Progenitor cell of endocrine pancreas (in vitro differentiated cells): Measurements from ENCODE around the gene CHRM2. TPM values are rescaled to one million over a fixed set of nuclear protein-coding genes. Genes with fewer than 3 reads are reported as not detected.

Experiments
- DNase-seq: peaks from one replicate; pipeline ENCODE4 v3.0.0; 2021; ENCODE audit warnings: low spot score; ENCODE audit not compliant: unreplicated experiment
- H3K27ac Mint-ChIP-seq: 2 replicates; pipeline ENCODE4 v1.8.0; 2021; ENCODE audit warnings: mild to moderate bottlenecking, moderate library complexity, mixed read lengths
- H3K27me3 Mint-ChIP-seq: 2 replicates; pipeline ENCODE4 v1.8.0; 2021; ENCODE audit warnings: mixed read lengths
- H3K36me3 Mint-ChIP-seq: 2 replicates; pipeline ENCODE4 v1.8.0; 2022; ENCODE audit warnings: mixed read lengths; ENCODE audit not compliant: insufficient read depth
- H3K4me1 Mint-ChIP-seq: 2 replicates; pipeline ENCODE4 v1.8.0; 2021; ENCODE audit warnings: low read depth, mixed read lengths
- H3K4me3 Mint-ChIP-seq: 2 replicates; pipeline ENCODE4 v1.8.0; 2021; ENCODE audit warnings: low read depth, mild to moderate bottlenecking, moderate library complexity, mixed read lengths
- H3K9me3 Mint-ChIP-seq: 2 replicates; pipeline ENCODE4 v1.8.0; 2021; ENCODE audit warnings: low read depth, mixed read lengths
- CTCF ChIP-seq: fragments of 200-600 bp; sonication (generic); IDR thresholded peaks from one replicate; pipeline ENCODE4 v1.5.0; 2021; ENCODE audit warnings: antibody characterized with exemption, mild to moderate bottlenecking; ENCODE audit not compliant: unreplicated experiment
- total RNA-seq: library from RNA; stranded (reverse); gene quantifications from 2 replicates; pipeline ENCODE4 v1.2.1, GENCODE V29; 2021

The CHRM2 gene
- total RNA-seq, 1 donor from 2014 or later, result not detected

GRCh38 chr7:136859803-136860202 is 8.6 kb upstream of the CHRM2 start:
- no peak overlapping the region for H3K27ac Mint-ChIP-seq
- no peak for DNase-seq
- no peak for TF ChIP-seq CTCF
- no peaks in the 10 kb centered on the region for H3K36me3 Mint-ChIP-seq
- H3K9me3 Mint-ChIP-seq, result no peaks in the 10 kb centered on the region
- H3K27me3 Mint-ChIP-seq, result peaks cover 38% of the 10 kb centered on the region
- no peaks in the 10 kb centered on the region for H3K4me1 Mint-ChIP-seq
- H3K4me3 Mint-ChIP-seq, result no peak overlapping the region

- peaks cover 12% of the 10 kb centered on the region for H3K4me1 Mint-ChIP-seq
- no peak for DNase-seq
- H3K27ac Mint-ChIP-seq, result no peak overlapping the region
- no peak overlapping the region for H3K4me3 Mint-ChIP-seq
- H3K9me3 Mint-ChIP-seq, result no peaks in the 10 kb centered on the region
- TF ChIP-seq CTCF, result no peak
- H3K27me3 Mint-ChIP-seq, result peaks cover 75% of the 10 kb centered on the region
- no peaks in the 10 kb centered on the region for H3K36me3 Mint-ChIP-seq
Observed at GRCh38 chr7:136865236-136865635, 3.2 kb upstream of the CHRM2 start.

GRCh38 chr7:136865777-136866176 is 2.7 kb upstream of the CHRM2 start:
- Mint-ChIP-seq H3K4me3 (no peak overlapping the region), H3K27ac (no peak overlapping the region), H3K9me3 (no peaks in the 10 kb centered on the region), H3K27me3 (peaks cover 79% of the 10 kb centered on the region), H3K4me1 (peaks cover 17% of the 10 kb centered on the region), H3K36me3 (no peaks in the 10 kb centered on the region)
- no peak for TF ChIP-seq CTCF
- DNase-seq, result no peak

- H3K27ac Mint-ChIP-seq, result no peak overlapping the region
- H3K4me1 Mint-ChIP-seq, result peaks cover 18% of the 10 kb centered on the region
- H3K9me3 Mint-ChIP-seq, result no peaks in the 10 kb centered on the region
- no peaks in the 10 kb centered on the region for H3K36me3 Mint-ChIP-seq
- DNase-seq, result no peak
- H3K4me3 Mint-ChIP-seq, result peak overlapping the region; percentile 49
- peaks cover 85% of the 10 kb centered on the region for H3K27me3 Mint-ChIP-seq
- no peak for TF ChIP-seq CTCF
Observed at GRCh38 chr7:136869001-136869961, 829 bp downstream of the CHRM2 start.

GRCh38 chr7:136869991-136870865 is 1.8 kb downstream of the CHRM2 start:
- Mint-ChIP-seq H3K36me3 (no peaks in the 10 kb centered on the region), H3K9me3 (no peaks in the 10 kb centered on the region), H3K27ac (no peak overlapping the region), H3K4me3 (peak overlapping the region; percentile 66), H3K4me1 (peaks cover 18% of the 10 kb centered on the region), H3K27me3 (peaks cover 80% of the 10 kb centered on the region)
- no peak for DNase-seq
- no peak for TF ChIP-seq CTCF
